Myocyte (in vitro differentiated cells): ENCODE data around the gene PADI1. TPM values are rescaled to one million over a fixed set of nuclear protein-coding genes. Genes with fewer than 3 reads are reported as not detected.

Experiments used
- DNase-seq: peaks from one replicate; pipeline ENCODE4 v3.0.0-alpha.2; 2012; ENCODE audit warnings: low read depth
- total RNA-seq: library from RNA; depleted of rRNA; stranded (reverse); fragments of >200 nt; gene quantifications from 2 replicates; pipeline ENCODE4 v1.2.3, GENCODE V29; 2014

Gene PADI1
- total RNA-seq, 1 donor from 2014 or later: 0.24 TPM

- no peak for DNase-seq
Measured at GRCh38 chr1:17214876-17215544, 10.1 kb downstream of the PADI1 start.

- peak; percentile 40 for DNase-seq
Measured at GRCh38 chr1:17215545-17215890, 10.6 kb downstream of the PADI1 start.

- no peak for DNase-seq
Measured at GRCh38 chr1:17216078-17216477, 11.2 kb downstream of the PADI1 start.

- DNase-seq: no peak
Measured at GRCh38 chr1:17217607-17218006, 12.7 kb downstream of the PADI1 start.

GRCh38 chr1:17218939-17219338, 14.0 kb downstream of the PADI1 start:
- no peak for DNase-seq

- DNase-seq: no peak
Measured at GRCh38 chr1:17220287-17220686, 15.4 kb downstream of the PADI1 start.

GRCh38 chr1:17222557-17222956, 17.6 kb downstream of the PADI1 start:
- DNase-seq: no peak

- DNase-seq: no peak
Measured at GRCh38 chr1:17224434-17224833, 19.5 kb downstream of the PADI1 start.

- no peak for DNase-seq
Measured at GRCh38 chr1:17225140-17225539, 20.2 kb downstream of the PADI1 start.

GRCh38 chr1:17227358-17227915, 22.5 kb downstream of the PADI1 start:
- no peak for DNase-seq

GRCh38 chr1:17228619-17229018, 23.7 kb downstream of the PADI1 start:
- no peak for DNase-seq

GRCh38 chr1:17229379-17229778, 24.5 kb downstream of the PADI1 start:
- no peak for DNase-seq

GRCh38 chr1:17230106-17230505, 25.2 kb downstream of the PADI1 start:
- DNase-seq: no peak

- DNase-seq: no peak
Measured at GRCh38 chr1:17230671-17231310, 25.9 kb downstream of the PADI1 start.

- peak; percentile 31 for DNase-seq
Measured at GRCh38 chr1:17232759-17233661, 28.1 kb downstream of the PADI1 start.

GRCh38 chr1:17233675-17234320, 28.9 kb downstream of the PADI1 start:
- DNase-seq: peak; percentile 91

- no peak for DNase-seq
Measured at GRCh38 chr1:17234405-17234804, 29.5 kb downstream of the PADI1 start.

GRCh38 chr1:17235135-17235885, 30.4 kb downstream of the PADI1 start:
- DNase-seq: no peak

- DNase-seq: peak; percentile 89
Measured at GRCh38 chr1:17236779-17237560, 32.0 kb downstream of the PADI1 start.

- DNase-seq: no peak
Measured at GRCh38 chr1:17237561-17237903, 32.6 kb downstream of the PADI1 start.
